Measurements from ENCODE around the gene NOSIP.

The NOSIP gene

GRCh38 chr19:49615861-49616260, 35.5 kb upstream of the NOSIP start:
- FAIRE-seq (no peak), DNase-seq (ENCODE audit: insufficient read length, low spot score) (no peak)
- TF ChIP-seq CTCF (IDR thresholded peaks at IDR 0.05; ENCODE audit: insufficient read depth, missing control alignments), result no peak

DNA sequence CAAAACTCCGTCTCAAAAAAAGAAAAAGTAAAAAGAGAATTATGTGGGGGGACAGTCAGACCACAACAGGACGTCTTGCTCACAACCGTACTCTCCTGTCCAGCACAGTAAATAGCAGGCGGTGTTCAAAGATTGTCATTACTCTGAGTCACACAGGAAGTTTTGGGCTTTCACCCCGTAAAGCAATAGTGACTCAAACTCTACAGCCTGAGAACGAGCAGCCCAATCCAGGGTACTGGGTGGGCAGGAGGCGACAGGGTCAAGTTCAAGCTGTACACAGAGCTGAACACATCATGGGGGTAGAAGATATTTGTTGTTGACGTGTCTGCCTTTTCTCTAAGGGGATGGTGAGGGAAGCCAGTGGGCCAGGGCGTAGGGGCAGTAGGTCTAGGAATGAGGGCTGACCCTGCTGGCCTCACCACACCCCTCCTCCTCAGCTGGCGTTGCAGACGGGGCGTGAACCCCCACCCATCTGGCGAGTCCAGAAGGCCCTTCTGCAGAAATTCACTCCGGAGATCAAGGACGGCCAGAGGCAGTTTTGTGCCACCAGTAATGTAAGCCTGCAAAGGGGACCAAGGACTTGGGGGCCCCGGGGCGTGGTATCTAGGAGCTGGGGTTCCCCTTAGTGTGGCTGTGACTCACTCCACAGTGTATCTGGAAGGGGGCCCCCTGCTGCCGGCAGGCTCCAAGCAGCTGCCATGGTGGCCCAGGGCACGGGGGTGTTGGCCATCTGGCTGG, 33.9 kb upstream of the NOSIP start:
- FAIRE-seq (no peak), DNase-seq (ENCODE audit: insufficient read length, low spot score) (no peak)
- TF ChIP-seq CTCF (IDR thresholded peaks at IDR 0.05; ENCODE audit: insufficient read depth, missing control alignments), result no peak

DNA sequence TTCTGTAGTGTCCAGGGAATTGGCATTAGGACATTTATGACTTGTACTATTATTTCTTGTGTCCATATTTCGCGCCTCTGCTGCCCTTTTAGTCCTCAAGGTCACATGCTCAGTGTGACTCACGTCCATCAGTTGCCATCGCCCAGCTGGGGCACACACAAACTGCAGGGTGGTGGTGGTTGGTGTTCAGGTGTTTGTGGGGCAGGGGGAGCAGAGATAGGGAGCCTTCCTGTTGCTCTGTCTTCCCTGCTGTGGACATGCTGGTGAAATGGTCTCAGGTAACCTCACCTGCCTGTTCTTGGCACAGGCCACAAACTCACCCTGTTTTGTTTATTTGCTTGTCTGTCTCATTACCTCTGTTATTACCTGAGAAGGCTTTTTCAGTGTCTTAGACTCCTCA, 33.0 kb upstream of the NOSIP start:
- no peak for DNase-seq (ENCODE audit: insufficient read length, low spot score)
- FAIRE-seq, result no peak
- no peak for TF ChIP-seq CTCF (IDR thresholded peaks at IDR 0.05; ENCODE audit: insufficient read depth, missing control alignments)

DNA sequence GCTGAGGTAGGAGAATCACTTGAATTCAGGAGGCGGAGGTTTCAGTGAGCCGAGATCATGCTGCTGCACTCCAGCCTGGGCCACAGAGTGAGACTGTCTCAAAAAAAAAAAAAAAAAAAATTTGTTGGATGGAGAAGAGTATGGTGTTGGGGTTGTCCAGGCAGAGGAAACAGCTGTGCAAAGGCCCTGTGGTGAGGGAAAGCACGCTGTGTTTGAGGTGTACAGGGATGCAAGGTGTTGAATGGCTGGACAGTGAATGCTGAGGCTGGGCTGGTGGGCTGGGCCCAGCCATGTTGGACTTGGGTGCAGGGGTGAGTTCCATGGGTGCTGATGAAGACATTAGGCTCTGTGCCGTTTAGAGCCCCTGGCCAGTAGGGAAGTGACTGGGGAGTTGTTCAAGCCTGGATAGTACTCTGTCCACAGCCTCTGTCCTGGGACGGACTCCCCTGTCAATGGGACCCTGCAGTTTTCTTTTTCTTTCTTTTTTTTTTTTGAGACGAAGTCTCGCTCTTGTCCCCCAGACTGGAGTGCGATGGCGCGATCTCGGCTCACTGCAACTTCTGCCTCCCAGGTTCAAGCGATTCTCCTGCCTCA, 29.2 kb upstream of the NOSIP start:
- TF ChIP-seq CTCF (IDR thresholded peaks at IDR 0.05; ENCODE audit: insufficient read depth, missing control alignments), result no peak
- FAIRE-seq (no peak), DNase-seq (ENCODE audit: insufficient read length, low spot score) (no peak)

GRCh38 chr19:49605605-49606004, 25.2 kb upstream of the NOSIP start:
- FAIRE-seq, result no peak
- TF ChIP-seq CTCF (IDR thresholded peaks at IDR 0.05; ENCODE audit: insufficient read depth, missing control alignments), result no peak

DNA sequence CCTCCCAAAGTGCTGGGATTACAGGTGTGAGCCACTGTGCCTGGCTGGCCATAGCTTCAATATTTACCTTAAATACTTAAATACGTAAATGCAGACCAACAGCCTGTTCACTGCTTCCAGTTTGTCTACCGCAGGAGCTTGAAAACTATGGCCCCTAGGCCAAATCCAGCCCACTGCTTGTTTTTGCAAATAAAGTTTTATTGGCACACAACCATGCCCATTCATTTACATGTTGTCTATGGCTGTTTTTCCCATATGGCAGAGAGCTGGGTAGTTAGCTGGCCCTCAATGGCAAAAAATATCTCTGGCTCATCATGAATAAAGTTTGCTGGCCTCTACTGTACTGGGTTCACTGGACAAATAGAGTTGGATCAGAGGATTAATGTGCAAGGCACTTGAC, 22.4 kb upstream of the NOSIP start:
- TF ChIP-seq CTCF (IDR thresholded peaks at IDR 0.05; ENCODE audit: insufficient read depth, missing control alignments), result no peak
- DNase-seq (ENCODE audit: insufficient read length, low spot score) (no peak), FAIRE-seq (no peak)

More at GRCh38 chr19:49605605-49606004, 25.2 kb upstream of the NOSIP start:
- DNase-seq (ENCODE audit: insufficient read length, low spot score), result no peak

DNA sequence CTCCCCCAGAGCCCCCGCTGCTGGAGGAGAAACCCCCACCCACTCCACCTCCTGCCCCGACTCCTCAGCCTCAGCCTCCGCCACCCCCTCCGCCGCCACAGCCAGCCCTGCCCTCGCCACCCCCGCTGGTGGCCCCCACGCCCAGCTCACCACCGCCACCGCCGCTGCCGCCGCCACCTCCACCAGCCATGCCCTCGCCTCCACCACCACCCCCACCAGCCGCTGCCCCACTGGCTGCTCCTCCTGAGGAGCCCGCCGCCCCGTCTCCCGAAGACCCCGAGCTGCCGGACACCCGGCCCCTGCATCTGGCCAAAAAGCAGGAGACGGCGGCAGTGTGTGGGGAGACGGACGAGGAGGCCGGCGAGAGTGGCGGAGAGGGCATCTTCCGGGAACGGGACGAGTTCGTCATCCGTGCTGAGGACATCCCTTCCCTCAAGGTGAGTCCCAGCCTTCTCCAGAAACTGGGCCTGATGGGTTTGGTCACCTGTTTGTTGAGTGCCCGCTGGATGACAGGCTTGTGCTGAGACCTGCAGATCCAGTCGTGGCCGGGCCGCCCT, 21.2 kb upstream of the NOSIP start:
- FAIRE-seq, result no peak
- TF ChIP-seq CTCF (IDR thresholded peaks at IDR 0.05; ENCODE audit: insufficient read depth, missing control alignments), result no peak

More for the DNA sequence above, 21.2 kb upstream of the NOSIP start:
- DNase-seq (ENCODE audit: insufficient read length, low spot score), result no peak

Data from D721Med (cell line).